Stimulated activated naive CD8-positive, alpha-beta T cell treated with anti-CD3 and anti-CD28 coated beads, Interleukin-15, Interleukin-2, amounts not matched to agents 100 U/mL and 50 U/mL, for 24 hours (primary cell): ENCODE measurements around the gene SYNGR3.
"Not testable (repeated sequence)": the region's sequence is repeated elsewhere in the genome, so short reads cannot be mapped to it uniquely, and the experiment has no call there.

Source experiments
- ATAC-seq: fragments of 150-1000 bp; cut with Tn5 transposase; one replicate; pipeline ENCODE4 v1.10.0; 2021
- DNase-seq: peaks from one replicate; pipeline ENCODE4 v3.0.0; 2021

The SYNGR3 gene

GRCh38 chr16:1989209-1990100, at the start of gene SYNGR3:
Gene SYNGR3 (plus strand): TSS chr16:1989970. CDS start chr16:1990103, 133 bp downstream.
- DNase-seq: no peak
- ATAC-seq: no peak

DNA sequence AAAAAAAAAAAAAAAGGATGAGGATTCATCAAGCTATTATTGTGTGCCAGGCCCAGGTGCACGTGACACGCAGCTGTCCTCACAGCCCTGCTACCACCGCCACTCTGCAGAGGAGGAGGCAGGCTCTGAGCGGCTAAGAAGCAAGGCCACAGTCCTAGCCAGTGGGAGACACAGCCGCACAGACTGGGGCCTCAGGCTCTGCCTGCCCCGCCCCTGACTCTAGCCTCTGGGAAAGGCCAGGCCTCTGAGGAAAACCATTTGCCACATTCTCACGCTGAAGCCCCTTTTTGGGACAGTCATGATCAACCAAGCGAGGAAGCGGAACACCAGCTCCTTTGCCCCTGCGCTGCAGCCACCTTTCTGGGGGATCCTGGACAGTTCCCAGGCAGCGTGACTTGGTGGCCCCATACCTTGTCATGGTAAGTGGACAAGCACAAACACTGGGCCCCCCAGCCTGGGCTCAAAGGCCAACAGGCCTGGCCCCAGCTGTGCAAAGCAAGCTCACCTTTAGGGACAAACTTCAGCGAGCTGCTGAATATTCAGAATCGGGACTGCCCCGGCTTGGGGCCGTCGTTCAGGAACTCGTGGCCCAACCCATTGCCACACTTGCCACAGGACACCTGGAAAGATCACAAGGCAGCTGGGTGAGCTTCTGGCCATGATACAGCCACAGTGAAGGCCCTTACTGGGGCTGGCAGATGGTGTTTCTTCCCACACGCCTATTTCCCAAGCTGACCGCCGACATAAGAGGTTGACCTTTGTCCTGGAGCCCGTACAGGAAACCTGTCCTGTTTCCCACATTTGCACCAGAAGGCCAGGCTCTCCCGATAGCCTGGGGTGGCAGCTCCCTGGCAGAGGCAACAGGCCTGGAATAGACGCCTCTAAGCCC, 49.3 kb upstream of the SYNGR3 start:
- DNase-seq (no peak), ATAC-seq (no peak)

- ATAC-seq: no peak
- no peak for DNase-seq
Observed at GRCh38 chr16:1941162-1942046, 48.4 kb upstream of the SYNGR3 start.

GRCh38 chr16:1942047-1942809, 47.5 kb upstream of the SYNGR3 start:
- no peak for DNase-seq
- no peak for ATAC-seq

DNA sequence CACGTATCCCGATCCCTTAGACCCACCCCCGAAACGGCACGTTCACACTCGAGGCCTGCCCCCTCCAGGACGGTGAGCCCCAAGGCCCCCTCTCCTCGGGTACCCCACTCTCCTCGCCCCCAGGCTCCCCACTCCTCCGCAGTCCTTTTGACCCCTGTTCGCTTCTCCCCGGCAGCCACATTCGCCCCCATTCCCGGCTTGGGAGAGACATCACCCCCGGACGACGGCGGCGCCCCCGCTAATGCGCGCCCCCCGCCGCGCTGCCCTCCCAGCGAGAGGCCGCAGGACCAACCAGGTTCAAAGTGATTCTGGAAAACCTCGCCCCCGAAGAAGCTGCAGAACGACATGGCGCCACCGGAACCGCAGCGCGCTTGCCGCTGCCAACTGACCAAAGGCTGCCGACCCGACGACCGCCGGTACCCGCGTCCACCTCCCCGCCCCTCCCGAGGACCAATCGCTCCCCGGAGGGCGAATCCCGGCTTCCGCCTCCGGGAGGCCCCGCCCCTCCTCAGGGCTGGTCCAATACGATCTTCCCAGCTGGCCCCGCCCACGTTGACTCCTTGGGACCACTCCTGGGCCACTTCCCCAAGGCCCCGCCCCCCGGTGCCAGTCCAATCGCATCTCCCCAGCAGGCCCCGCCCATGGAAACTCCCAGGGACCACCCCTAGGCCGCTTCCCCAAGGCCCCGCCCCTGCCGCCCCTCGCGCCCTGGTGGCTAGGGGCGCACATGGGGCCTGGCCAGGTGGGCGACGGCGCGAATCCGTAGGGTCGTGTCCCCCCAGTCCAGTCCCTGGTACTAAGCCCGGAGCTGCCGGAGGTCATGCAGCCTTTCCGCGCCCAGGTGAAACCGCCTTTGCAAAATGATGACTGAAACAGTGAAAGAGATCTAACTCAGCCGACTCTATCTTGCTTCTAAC, 46.7 kb upstream of the SYNGR3 start, which contains the start of gene MSRB1:
TSS of gene MSRB1 (minus strand) at position 390 of the 917 bp plus-strand sequence. CDS start at position 347, 43 bp downstream.
- peak; percentile 100 for DNase-seq
- ATAC-seq: peak; percentile 97

DNA sequence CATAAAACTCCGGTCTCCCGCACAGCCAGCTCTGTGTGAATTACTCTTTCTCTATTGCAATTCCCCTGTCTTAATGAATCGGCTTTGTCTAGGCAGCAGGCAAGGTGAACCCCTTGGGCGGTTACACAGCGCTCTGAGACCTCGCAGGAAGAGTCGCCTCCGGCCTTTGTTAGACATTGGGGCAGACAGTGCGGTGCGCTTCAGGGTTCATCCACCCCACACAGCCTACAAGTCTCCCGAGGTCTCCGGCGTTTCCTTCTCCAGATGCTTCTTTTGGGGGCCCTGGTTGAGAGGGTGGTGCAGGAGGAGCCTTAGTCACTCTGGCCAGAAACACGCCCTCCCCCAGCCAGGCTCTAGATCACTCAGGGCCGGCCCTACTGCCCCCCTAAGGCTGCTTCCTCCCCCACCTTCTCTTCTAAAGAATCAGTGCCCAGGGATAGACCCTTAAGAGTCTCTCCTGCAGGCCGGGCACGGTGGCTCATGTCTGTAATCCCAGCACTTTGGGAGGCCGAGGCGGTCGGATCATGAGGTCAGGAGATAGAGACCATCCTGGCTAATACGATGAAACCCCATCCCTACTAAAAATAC, 45.1 kb upstream of the SYNGR3 start:
- DNase-seq (no peak), ATAC-seq (no peak)

DNA sequence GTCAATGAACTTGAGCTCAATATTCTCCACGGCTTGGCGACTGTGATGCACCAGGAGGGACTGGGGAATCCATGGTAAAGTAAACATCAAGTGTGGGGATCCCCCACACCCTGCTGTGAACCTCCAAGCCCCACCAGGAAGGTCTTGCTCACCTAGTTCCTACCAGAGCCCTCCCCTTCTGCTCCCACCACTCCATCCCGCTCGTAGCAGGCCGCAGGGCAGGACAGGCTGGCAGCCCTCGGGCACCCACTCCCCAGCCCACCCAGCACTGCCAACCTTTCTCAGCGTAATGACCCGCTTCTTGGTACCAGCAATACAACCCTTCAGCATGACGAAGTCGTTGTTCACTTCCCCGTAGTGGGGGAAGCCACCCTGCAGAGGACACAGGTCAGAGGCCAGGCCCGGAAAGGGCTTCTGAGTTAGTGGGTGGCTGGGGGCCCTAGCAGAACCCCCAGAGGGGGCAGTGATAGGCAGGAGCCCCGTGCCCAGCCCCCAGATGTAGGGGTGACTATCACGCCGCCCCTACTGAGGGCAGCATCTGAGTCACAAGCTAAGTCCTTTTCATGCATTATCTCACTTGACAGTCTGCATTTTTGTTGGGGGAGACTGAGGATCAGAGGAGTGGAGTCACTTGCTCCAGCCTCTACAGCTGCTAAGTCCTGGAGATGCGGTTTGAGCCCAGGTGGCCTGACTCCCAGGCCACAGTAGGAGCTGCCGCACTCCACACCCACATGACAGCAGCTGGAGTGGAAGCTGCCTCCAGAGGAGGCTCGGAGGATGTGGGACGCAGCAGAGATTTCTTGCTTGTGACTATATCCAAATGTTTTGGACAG, 44.0 kb upstream of the SYNGR3 start:
- ATAC-seq (no peak), DNase-seq (no peak)

GRCh38 chr16:1946495-1947368, 43.0 kb upstream of the SYNGR3 start:
- ATAC-seq (no peak), DNase-seq (no peak)

- no peak for DNase-seq
- no peak for ATAC-seq
Observed at GRCh38 chr16:1947369-1947670, 42.5 kb upstream of the SYNGR3 start.

DNA sequence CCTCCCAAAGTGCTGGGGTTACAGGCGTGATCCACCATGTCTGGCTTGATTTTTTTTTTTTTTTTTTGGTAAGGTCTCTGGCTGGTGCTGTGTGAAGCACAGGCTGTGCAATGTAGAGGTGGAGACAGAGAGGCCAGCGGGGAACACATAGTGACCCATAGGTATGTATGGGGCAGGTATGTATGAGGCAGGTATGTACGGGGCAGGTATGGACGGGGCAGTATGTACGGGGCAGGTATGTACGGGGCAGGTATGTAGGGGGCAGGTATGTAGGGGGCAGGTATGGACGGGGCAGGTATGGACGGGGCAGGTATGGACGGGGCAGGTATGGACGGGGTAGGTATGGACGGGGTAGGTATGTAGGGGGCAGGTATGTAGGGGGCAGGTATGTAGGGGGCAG, 40.3 kb upstream of the SYNGR3 start:
- DNase-seq: no peak

GRCh38 chr16:1950047-1950446, 39.7 kb upstream of the SYNGR3 start:
- DNase-seq: no peak
- ATAC-seq: no peak

More for the DNA sequence above, 40.3 kb upstream of the SYNGR3 start:
- ATAC-seq: no peak

GRCh38 chr16:1950559-1950958, 39.2 kb upstream of the SYNGR3 start:
- ATAC-seq (no peak), DNase-seq (no peak)

- no peak for ATAC-seq
Observed at GRCh38 chr16:1953734-1954133, 36.0 kb upstream of the SYNGR3 start.

GRCh38 chr16:1957434-1958142, 32.2 kb upstream of the SYNGR3 start:
- not testable (repeated sequence) for ATAC-seq

More at GRCh38 chr16:1953734-1954133, 36.0 kb upstream of the SYNGR3 start:
- no peak for DNase-seq

DNA sequence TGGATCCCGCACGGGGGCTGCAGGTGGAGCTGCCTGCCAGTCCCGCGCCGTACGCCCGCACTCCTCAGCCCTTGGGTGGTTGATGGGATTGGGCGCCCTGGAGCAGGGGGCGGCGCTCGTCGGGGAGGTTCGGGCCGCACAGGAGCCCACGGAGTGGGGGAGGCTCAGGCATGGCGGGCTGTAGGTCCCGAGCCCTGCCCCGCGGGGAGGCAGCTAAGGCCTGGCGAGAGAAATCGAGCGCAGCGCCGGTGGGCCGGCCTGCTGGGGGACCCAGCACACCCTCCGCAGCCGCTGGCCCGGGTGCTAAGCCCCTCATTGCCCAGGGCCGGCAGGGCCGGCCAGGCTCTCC, 31.7 kb upstream of the SYNGR3 start:
- ATAC-seq, DNase-seq: not testable (repeated sequence)

More at GRCh38 chr16:1957434-1958142, 32.2 kb upstream of the SYNGR3 start:
- DNase-seq: not testable (repeated sequence)

DNA sequence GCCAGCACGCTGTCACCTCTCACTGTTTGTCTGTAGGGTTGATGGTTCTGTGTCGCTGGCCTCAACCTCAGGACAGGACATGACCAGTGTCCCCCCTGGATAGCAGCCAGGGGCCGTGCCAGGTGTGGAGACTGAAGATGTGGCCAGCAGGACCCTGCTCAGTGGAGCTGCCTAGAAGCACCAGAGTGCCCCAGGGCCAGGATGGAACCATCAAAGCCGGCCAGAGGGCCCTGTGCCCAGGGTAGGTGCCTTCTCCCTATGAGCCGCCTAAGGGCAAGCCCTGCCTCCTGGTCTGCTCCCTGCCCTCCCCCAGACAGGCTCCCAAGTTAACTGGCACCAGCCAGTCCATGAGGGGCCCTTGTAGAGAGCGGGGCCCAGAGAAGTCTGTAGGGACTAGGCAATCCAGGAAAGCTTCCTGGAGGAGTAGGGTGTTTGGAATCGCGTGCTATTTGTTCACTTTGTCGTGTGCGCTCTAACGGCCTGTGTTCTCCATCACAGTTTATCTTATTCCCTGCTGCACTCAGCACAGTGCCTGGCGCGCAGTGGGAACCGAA, 31.0 kb upstream of the SYNGR3 start:
- DNase-seq: no peak
- no peak for ATAC-seq
